ENCODE measurements around the gene TMEM120A. TPM values are rescaled to one million over a fixed set of nuclear protein-coding genes. Genes with fewer than 3 reads are reported as not detected.

Gene TMEM120A
- polyA plus RNA-seq, 1 donor = 56.2 TPM

GRCh38 chr7:75982306-75983064 lies 11.9 kb downstream of the TMEM120A start:
- no peak for DNase-seq

- DNase-seq = no peak
These were observed 12.7 kb downstream of the TMEM120A start for GRCh38 chr7:75981453-75982305.

- no peak for DNase-seq
These were observed 13.3 kb downstream of the TMEM120A start for GRCh38 chr7:75981203-75981452.

- no peak for DNase-seq
These were observed 13.8 kb downstream of the TMEM120A start for GRCh38 chr7:75980430-75981202.

- DNase-seq = no peak
These were observed 14.5 kb downstream of the TMEM120A start for GRCh38 chr7:75979759-75980429.

GRCh38 chr7:75977743-75978142 lies 16.7 kb downstream of the TMEM120A start:
- no peak for DNase-seq

GRCh38 chr7:75971961-75972763 lies 22.2 kb downstream of the TMEM120A start:
- no peak for DNase-seq

- no peak for DNase-seq
These were observed 23.0 kb downstream of the TMEM120A start for GRCh38 chr7:75971309-75971960.

- DNase-seq = no peak
These were observed 24.5 kb downstream of the TMEM120A start for GRCh38 chr7:75969704-75970498.

- no peak for DNase-seq
These were observed 25.2 kb downstream of the TMEM120A start for GRCh38 chr7:75969182-75969581.

GRCh38 chr7:75968561-75969001 lies 25.8 kb downstream of the TMEM120A start:
- no peak for DNase-seq

GRCh38 chr7:75968012-75968411 lies 26.4 kb downstream of the TMEM120A start:
- no peak for DNase-seq

GRCh38 chr7:75967487-75967997 lies 26.9 kb downstream of the TMEM120A start:
- DNase-seq = peak; percentile 78

GRCh38 chr7:75967055-75967454 lies 27.3 kb downstream of the TMEM120A start:
- no peak for DNase-seq

GRCh38 chr7:75966190-75966961 lies 28.0 kb downstream of the TMEM120A start:
- DNase-seq = no peak

- DNase-seq = no peak
These were observed 28.8 kb downstream of the TMEM120A start for GRCh38 chr7:75965617-75966016.

- DNase-seq = no peak
These were observed 30.9 kb downstream of the TMEM120A start for GRCh38 chr7:75963381-75963995.

Measured in left kidney (tissue), 2 donors.